BJ (cell line): Measurements from ENCODE around the gene LRCH3. TPM values are rescaled to one million over a fixed set of nuclear protein-coding genes. Genes with fewer than 3 reads are reported as not detected.

Source experiments
- CTCF ChIA-PET: fragments of 350-600 bp; formaldehyde crosslinking; extraction: SDS; loops from one replicate; lab custom pipeline; 2021; ENCODE audit warnings: antibody characterized with exemption, inconsistent platforms; lab: Yijun Ruan, JAX
- POLR2A ChIA-PET: fragments of 300-600 bp; sonication (Branson Sonifier 250); formaldehyde crosslinking; extraction: SDS; loops from one replicate; lab custom pipeline; 2021; ENCODE audit warnings: antibody characterized with exemption; lab: Charles Lee
- DNase-seq: peaks from one replicate; pipeline ENCODE4 v3.0.0-alpha.2; 2011; ENCODE audit warnings: low read depth
- H3K27me3 ChIP-seq: 2 replicates; pipeline ENCODE4 v1.6.0; 2011; ENCODE audit warnings: low read length; ENCODE audit not compliant: control insufficient read depth, insufficient read depth
- H3K36me3 ChIP-seq: 2 replicates; pipeline ENCODE4 v1.5.1; 2011; ENCODE audit warnings: low read length; ENCODE audit not compliant: control insufficient read depth, insufficient read depth
- H3K4me3 ChIP-seq: 2 replicates; pipeline ENCODE4 v1.5.1; 2011; ENCODE audit warnings: low read depth, mild to moderate bottlenecking, control low read depth, low read length
- CTCF ChIP-seq: IDR thresholded peaks from 2 replicates; pipeline ENCODE4 v1.5.1; 2011; ENCODE audit warnings: low read depth, mild to moderate bottlenecking, control low read depth, inconsistent platforms, low read length, moderate library complexity; ENCODE audit not compliant: insufficient read depth
- polyA plus RNA-seq: library from polyadenylated mRNA; depleted of rRNA; stranded (reverse); fragments of >200 nt; gene quantifications from 2 replicates; pipeline ENCODE4 v1.2.3, GENCODE V29; 2011; rRNA removed
- small RNA-seq: library from RNA; depleted of rRNA; stranded (forward); fragments of <200 nt; gene quantifications from one replicate; pipeline ENCODE3, GENCODE V24; 2012; ENCODE audit warnings: low replicate concordance, low read depth; ENCODE audit not compliant: insufficient read length

Gene LRCH3
- polyA plus RNA-seq, 1 experiment: 155 TPM

- H3K36me3 ChIP-seq: no peaks in the 10 kb centered on the region
- no peaks in the 10 kb centered on the region for H3K27me3 ChIP-seq
- no peak for TF ChIP-seq CTCF
- ChIA-PET CTCF (interaction anchor here (1.3 to 2.1 kb wide), 2 partner anchors 27 to 31 kb away, joined by 3 to 10 read pairs; no protein-coding TSS in a partner anchor), POLR2A (no interaction called here)
- no peak overlapping the region for H3K4me3 ChIP-seq
- DNase-seq: no peak
These were observed 145.8 kb downstream of the LRCH3 start for GRCh38 chr3:197936819-197937384.

Small RNAs within 50 kb of the gene (small RNA-seq; reads per million reads assigned to genes)
- gene RNU6-858P: not detected

Other genes with a start within 250 kb of the LRCH3 start
- 3.8 and 6.5 TPM in 2 replicates for gene BDH1, start 235.3 kb upstream of the LRCH3 start, polyA plus RNA-seq
- 8.6 and 15.3 TPM in 2 replicates for gene RUBCN, start 54.4 kb upstream of the LRCH3 start, polyA plus RNA-seq
- gene FYTTD1, start 41.4 kb upstream of the LRCH3 start, polyA plus RNA-seq: 37.2 and 61.6 TPM in 2 replicates
- gene RPL35A, start 158.9 kb downstream of the LRCH3 start, polyA plus RNA-seq: 507 and 1,233 TPM in 2 replicates
- 4.5 and 5.2 TPM in 2 replicates for gene LMLN, start 169.0 kb downstream of the LRCH3 start, polyA plus RNA-seq